ENCODE data around the gene HES6.

The HES6 gene

DNA sequence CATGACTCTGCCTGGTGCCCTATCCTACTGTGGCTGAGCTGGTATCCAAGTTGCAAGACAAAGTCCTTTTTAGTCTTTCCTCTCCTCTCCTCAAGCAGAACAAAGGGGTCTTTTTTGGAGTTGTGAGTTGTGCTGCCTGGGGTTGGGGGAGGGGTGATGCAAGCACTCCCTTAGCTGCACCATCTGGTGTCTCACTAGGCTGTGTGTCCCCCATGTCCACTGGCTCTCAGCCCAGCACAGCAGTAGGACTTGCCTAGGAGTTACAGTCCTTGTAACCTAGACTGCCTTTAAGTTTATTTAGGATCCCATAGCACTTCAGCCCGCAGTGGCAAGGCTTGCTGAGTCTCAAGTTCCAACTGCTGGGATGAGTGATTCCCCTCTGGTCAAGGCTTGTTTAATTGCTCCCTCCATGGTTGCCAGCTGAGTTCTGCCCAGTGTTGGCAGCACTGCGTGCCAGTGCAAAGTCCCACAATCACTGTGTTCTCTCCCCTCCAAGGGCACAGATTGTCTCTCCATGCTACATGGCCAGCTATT lies 23.1 kb downstream of the HES6 start:
- Mint-ChIP-seq H3K4me1 (peaks cover 11% of the 10 kb centered on the region), H3K27me3 (ENCODE audit: low read depth) (no peaks in the 10 kb centered on the region), H3K36me3 (ENCODE audit: low read depth) (no peaks in the 10 kb centered on the region), H3K9me3 (peaks cover 9% of the 10 kb centered on the region), H3K4me3 (no peak overlapping the region), H3K27ac (no peak overlapping the region)
- TF ChIP-seq, protein P1, sequence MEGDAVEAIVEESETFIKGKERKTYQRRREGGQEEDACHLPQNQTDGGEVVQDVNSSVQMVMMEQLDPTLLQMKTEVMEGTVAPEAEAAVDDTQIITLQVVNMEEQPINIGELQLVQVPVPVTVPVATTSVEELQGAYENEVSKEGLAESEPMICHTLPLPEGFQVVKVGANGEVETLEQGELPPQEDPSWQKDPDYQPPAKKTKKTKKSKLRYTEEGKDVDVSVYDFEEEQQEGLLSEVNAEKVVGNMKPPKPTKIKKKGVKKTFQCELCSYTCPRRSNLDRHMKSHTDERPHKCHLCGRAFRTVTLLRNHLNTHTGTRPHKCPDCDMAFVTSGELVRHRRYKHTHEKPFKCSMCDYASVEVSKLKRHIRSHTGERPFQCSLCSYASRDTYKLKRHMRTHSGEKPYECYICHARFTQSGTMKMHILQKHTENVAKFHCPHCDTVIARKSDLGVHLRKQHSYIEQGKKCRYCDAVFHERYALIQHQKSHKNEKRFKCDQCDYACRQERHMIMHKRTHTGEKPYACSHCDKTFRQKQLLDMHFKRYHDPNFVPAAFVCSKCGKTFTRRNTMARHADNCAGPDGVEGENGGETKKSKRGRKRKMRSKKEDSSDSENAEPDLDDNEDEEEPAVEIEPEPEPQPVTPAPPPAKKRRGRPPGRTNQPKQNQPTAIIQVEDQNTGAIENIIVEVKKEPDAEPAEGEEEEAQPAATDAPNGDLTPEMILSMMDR (IDR thresholded peaks at IDR 0.05; ENCODE audit: unreplicated experiment in 3 of 3): no peak

DNA sequence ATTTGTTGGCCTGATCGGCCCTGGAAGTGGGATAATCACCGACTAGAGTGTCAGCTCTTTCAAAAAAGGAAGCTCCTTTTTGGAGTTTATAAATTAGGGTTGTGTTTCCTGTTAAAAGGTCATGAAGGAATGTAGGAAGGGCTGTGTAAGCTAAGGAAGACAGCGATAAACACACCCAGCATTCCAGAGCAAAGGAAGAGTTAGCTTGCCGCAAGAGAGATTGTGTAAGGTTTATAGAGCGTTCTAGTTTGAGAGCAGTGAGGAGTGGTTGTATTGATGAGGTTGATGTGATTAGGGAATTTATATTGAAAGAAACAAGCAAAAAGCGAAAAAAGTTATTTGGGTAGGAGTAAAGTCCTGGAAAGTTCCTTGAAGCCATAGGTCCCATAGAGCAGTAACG lies 32.8 kb downstream of the HES6 start:
- Mint-ChIP-seq H3K4me1 (peaks cover 7% of the 10 kb centered on the region), H3K9me3 (no peaks in the 10 kb centered on the region), H3K27me3 (ENCODE audit: low read depth) (no peaks in the 10 kb centered on the region), H3K4me3 (no peak overlapping the region), H3K27ac (no peak overlapping the region), H3K36me3 (ENCODE audit: low read depth) (no peaks in the 10 kb centered on the region)
- TF ChIP-seq, protein P1 (IDR thresholded peaks at IDR 0.05; ENCODE audit: unreplicated experiment in 3 of 3): no peak

DNA sequence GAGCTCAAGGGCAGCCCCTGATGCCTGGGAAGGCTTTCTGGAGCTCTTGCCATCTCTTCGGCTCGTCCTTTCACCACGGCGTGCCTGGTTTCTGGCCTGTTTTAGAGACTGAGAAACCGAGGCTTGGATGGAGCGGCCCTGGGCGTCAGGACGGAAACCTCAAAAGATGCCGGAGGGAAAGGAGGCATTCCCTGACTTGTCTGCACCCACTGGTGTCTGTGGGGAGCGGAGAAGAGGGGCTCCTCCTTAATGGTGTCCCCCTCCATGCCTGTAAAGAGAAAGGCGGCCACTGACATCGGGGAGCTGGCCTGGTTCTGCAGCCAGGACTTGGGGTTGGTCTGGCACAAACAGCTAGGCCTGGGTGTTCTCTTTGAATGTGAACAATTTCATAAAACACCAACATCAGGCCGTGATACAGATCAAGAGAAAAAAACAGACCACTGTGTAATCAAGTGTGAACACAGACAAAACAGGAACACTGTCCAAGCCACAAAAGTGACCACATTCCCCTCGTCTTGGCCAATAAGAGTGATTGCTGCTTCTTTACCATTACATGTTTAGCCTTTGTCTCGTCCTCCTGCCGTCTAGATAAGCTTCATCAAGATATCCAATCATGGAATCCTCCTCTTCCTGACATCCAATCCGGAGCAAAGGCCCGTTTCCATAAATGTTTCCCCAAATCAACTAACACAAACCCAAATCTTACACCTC lies 35.7 kb downstream of the HES6 start:
- Mint-ChIP-seq H3K27ac (peak overlapping the region; percentile 75 to 97 (median 92)), H3K9me3 (no peaks in the 10 kb centered on the region), H3K4me1 (peaks cover 27% of the 10 kb centered on the region), H3K36me3 (ENCODE audit: low read depth) (peaks cover 4% of the 10 kb centered on the region), H3K27me3 (ENCODE audit: low read depth) (no peaks in the 10 kb centered on the region), H3K4me3 (peak overlapping the region; percentile 85 to 93 (median 93))
- TF ChIP-seq, protein P1 (IDR thresholded peaks at IDR 0.05; ENCODE audit: unreplicated experiment in 3 of 3): no peak

DNA sequence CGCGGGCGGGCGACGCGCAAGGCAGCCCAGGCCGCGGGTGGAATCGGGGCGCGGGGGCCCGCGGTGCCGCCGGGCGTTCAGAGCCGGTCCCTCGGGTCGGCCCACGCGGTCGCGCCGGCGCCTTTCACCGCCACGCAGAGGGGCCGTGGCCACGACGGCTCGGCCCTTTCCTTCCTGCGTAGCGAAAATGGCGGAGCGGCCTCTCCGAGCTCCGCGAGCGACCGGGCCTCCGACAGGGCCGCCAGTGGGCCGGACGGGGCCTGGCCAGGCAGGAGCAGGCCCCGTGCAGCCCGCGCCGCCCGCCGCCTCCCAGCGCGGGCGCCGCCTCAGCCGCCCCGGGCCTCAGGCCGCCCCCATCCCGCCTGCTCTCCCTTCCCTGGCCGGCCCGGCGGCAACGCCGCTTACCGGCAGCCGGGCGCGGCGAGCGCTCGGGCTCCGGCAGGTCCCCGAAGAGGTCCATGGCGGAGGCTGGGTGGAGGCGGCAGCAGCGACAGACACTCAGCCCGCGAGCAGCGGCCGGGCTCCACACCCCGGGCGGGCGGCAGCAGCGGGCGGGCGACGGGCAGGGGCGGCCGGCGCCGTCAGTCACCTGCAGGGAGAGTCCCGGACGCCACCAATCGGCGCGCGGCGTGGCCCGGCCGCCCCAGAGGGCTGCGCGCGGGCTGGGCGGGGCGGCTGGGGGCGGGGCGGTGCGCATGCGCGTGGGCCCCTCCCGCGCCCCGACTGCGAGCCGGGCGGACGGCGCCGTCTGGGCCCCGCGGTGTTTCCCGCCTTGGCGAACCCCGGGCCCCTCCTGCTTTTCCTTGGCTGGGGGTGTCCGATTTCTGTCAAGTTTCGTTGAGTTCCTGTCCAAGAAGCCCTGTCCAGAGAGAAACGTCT lies 36.5 kb downstream of the HES6 start, which contains the start of gene ILKAP:
Gene ILKAP, minus strand, starts transcription at position 602 of the 879 bp plus-strand sequence. Its CDS starts 142 bp downstream, at position 460.
- TF ChIP-seq, protein P1 (IDR thresholded peaks at IDR 0.05; ENCODE audit: unreplicated experiment in 3 of 3): no peak
- Mint-ChIP-seq H3K27ac (peak within 1 kb of the TSS; percentile 90 to 97 (median 92)), H3K9me3 (no peaks in the 10 kb centered on the region), H3K4me1 (peaks cover 27% of the 10 kb centered on the region), H3K27me3 (ENCODE audit: low read depth) (no peaks in the 10 kb centered on the region), H3K36me3 (ENCODE audit: low read depth) (peaks cover 4% of the 10 kb centered on the region), H3K4me3 (peak within 1 kb of the TSS; percentile 89 to 97 (median 96))

DNA sequence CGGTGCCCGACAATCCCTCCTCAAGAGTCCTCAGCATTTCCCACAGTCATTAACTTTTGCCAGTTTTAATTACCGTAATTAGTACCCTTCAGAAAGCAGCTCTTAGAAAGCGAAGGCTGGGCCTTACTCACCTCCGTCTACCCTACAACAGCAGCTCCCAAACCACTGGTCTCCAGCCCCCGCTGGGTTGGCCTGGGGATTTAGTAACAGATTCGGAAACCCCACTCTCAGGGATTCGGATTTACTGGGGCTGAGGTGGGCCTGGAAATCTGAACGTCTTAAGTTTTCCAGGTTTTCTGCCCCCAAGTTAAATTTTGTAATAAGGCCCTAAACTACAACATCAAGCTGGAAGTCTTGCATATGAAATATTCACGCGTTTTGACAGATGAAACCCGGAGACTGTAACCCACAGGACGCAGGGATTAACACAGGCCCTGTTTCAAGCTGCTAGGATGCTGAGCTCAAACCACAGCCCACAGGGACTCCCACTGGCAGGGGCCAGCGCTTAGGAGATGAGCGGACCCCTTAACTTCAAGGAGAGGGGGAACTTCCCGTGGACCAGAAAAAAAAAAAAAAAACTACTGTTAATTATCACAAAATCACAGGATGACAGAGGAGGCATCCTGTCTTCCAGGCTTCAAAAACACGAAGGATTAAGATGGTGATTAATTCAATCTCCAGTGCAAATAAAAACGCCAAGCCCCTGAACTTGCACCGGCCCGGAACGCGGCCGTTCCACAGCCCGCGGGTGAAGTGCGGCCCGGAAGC lies 37.3 kb downstream of the HES6 start:
- TF ChIP-seq, protein P1 (IDR thresholded peaks at IDR 0.05; ENCODE audit: unreplicated experiment in 3 of 3): no peak
- H3K36me3 Mint-ChIP-seq (ENCODE audit: low read depth): peaks cover 4% of the 10 kb centered on the region
- peak overlapping the region; percentile 90 to 97 (median 91) for H3K27ac Mint-ChIP-seq

More for the DNA sequence above, 37.3 kb downstream of the HES6 start:
- Mint-ChIP-seq H3K4me3 (peak overlapping the region; percentile 89 to 97 (median 96)), H3K27me3 (ENCODE audit: low read depth) (no peaks in the 10 kb centered on the region), H3K9me3 (no peaks in the 10 kb centered on the region), H3K4me1 (peaks cover 30% of the 10 kb centered on the region)

Measured in nephron (organoid).